Activated CD8-positive, alpha-beta memory T cell treated with anti-CD3 and anti-CD28 coated beads for 24 hours (primary cell): ENCODE results near the gene PTX3.

Experiments used
- DNase-seq: peaks from one replicate; pipeline ENCODE4 v3.0.0-alpha.2; 2020

Gene PTX3

GRCh38 chr3:157427901-157428300, 8.7 kb upstream of the PTX3 start:
- DNase-seq, result no peak

GRCh38 chr3:157428853-157429252, 7.8 kb upstream of the PTX3 start:
- no peak for DNase-seq

- DNase-seq, result no peak
Observed at GRCh38 chr3:157429708-157430107, 6.9 kb upstream of the PTX3 start.

GRCh38 chr3:157438194-157438730, 1.6 kb downstream of the PTX3 start:
- no peak for DNase-seq

GRCh38 chr3:157441102-157441624, 4.5 kb downstream of the PTX3 start:
- DNase-seq, result no peak

GRCh38 chr3:157442729-157443128, 6.1 kb downstream of the PTX3 start:
- DNase-seq, result no peak

GRCh38 chr3:157443905-157444796, 7.5 kb downstream of the PTX3 start:
- DNase-seq, result no peak

- DNase-seq, result no peak
Observed at GRCh38 chr3:157444797-157445184, 8.1 kb downstream of the PTX3 start.

GRCh38 chr3:157445857-157446256, 9.2 kb downstream of the PTX3 start:
- no peak for DNase-seq

- no peak for DNase-seq
Observed at GRCh38 chr3:157447026-157447694, 10.5 kb downstream of the PTX3 start.

- no peak for DNase-seq
Observed at GRCh38 chr3:157452097-157452496, 15.4 kb downstream of the PTX3 start.

- DNase-seq, result no peak
Observed at GRCh38 chr3:157453824-157454223, 17.2 kb downstream of the PTX3 start.

- DNase-seq, result no peak
Observed at GRCh38 chr3:157459706-157460105, 23.1 kb downstream of the PTX3 start.

GRCh38 chr3:157460253-157460652, 23.6 kb downstream of the PTX3 start:
- DNase-seq, result no peak

- no peak for DNase-seq
Observed at GRCh38 chr3:157463816-157464215, 27.2 kb downstream of the PTX3 start.

- no peak for DNase-seq
Observed at GRCh38 chr3:157464321-157464720, 27.7 kb downstream of the PTX3 start.

- DNase-seq, result no peak
Observed at GRCh38 chr3:157465741-157466140, 29.1 kb downstream of the PTX3 start.

- DNase-seq, result no peak
Observed at GRCh38 chr3:157467200-157467599, 30.6 kb downstream of the PTX3 start.

GRCh38 chr3:157469561-157470294, 33.1 kb downstream of the PTX3 start:
- DNase-seq, result no peak

- DNase-seq, result no peak
Observed at GRCh38 chr3:157471064-157471463, 34.4 kb downstream of the PTX3 start.

- no peak for DNase-seq
Observed at GRCh38 chr3:157472648-157473047, 36.0 kb downstream of the PTX3 start.

GRCh38 chr3:157475921-157476414, 39.3 kb downstream of the PTX3 start:
- DNase-seq, result no peak

GRCh38 chr3:157477441-157477840, 40.8 kb downstream of the PTX3 start:
- DNase-seq, result no peak
